Loucy (cell line): ENCODE measurements around the gene SNU13.

ENCODE experiments used
- H2AFZ ChIP-seq: fragments of 200-600 bp; sonication (generic); 2 replicates; pipeline ENCODE4 v1.6.0; 2016; ENCODE audit warnings: antibody characterized with exemption, mild to moderate bottlenecking, low read length, moderate library complexity
- H3F3A ChIP-seq: fragments of 200-600 bp; 2 replicates; pipeline ENCODE4 v1.6.0; 2016; ENCODE audit warnings: antibody characterized with exemption, low read depth, mild to moderate bottlenecking
- H3K27me3 ChIP-seq: fragments of 200-600 bp; sonication (generic); 2 replicates; pipeline ENCODE4 v1.6.1; 2014; ENCODE audit warnings: low read length, mild to moderate bottlenecking; ENCODE audit not compliant: insufficient read depth, poor library complexity, severe bottlenecking
- H3K36me3 ChIP-seq: fragments of 200-600 bp; sonication (generic); 2 replicates; pipeline ENCODE4 v1.6.1; 2016; ENCODE audit warnings: low read length; ENCODE audit not compliant: insufficient read depth
- H3K4me1 ChIP-seq: fragments of 200-600 bp; sonication (generic); 2 replicates; pipeline ENCODE4 v1.5.1; 2014; ENCODE audit warnings: low read length, mild to moderate bottlenecking; ENCODE audit not compliant: insufficient read depth, poor library complexity, severe bottlenecking
- H3K4me2 ChIP-seq: fragments of 200-600 bp; sonication (generic); 2 replicates; pipeline ENCODE4 v1.6.0; 2014; ENCODE audit warnings: antibody characterized with exemption, low read length, low read depth, mild to moderate bottlenecking; ENCODE audit not compliant: poor library complexity, severe bottlenecking
- H3K4me3 ChIP-seq: fragments of 200-600 bp; sonication (generic); 2 replicates; pipeline ENCODE4 v1.5.1; 2014; ENCODE audit warnings: low read length, mild to moderate bottlenecking, mixed read lengths; ENCODE audit not compliant: poor library complexity, severe bottlenecking
- H3K79me2 ChIP-seq: fragments of 200-600 bp; sonication (generic); 2 replicates; pipeline ENCODE4 v1.6.1; 2014; ENCODE audit warnings: low read length; ENCODE audit not compliant: insufficient read depth
- H3K9ac ChIP-seq: fragments of 200-600 bp; sonication (generic); 2 replicates; pipeline ENCODE4 v1.6.0; 2014; ENCODE audit warnings: mild to moderate bottlenecking, low read depth, low read length, moderate library complexity; ENCODE audit not compliant: poor library complexity, severe bottlenecking
- H3K9me2 ChIP-seq: fragments of 200-600 bp; sonication (generic); replicated peaks from 2 replicates; pipeline ENCODE4 v1.6.1; 2016; ENCODE audit warnings: low read depth, low read length, mixed read lengths
- H3K9me3 ChIP-seq: fragments of 200-600 bp; sonication (generic); 2 replicates; pipeline ENCODE4 v1.6.1; 2014; ENCODE audit warnings: mild to moderate bottlenecking, antibody characterized with exemption, low read length, low read depth; ENCODE audit not compliant: insufficient read depth
- H4K20me1 ChIP-seq: fragments of 200-600 bp; sonication (generic); 2 replicates; pipeline ENCODE4 v1.6.0; 2014; ENCODE audit warnings: antibody characterized with exemption, low read length, mild to moderate bottlenecking; ENCODE audit not compliant: insufficient read depth, poor library complexity, severe bottlenecking
- CTCF ChIP-seq: fragments of 200-600 bp; sonication (generic); conservative IDR thresholded peaks from 2 replicates; pipeline ENCODE4 v1.5.1; 2014; ENCODE audit warnings: mild to moderate bottlenecking, antibody characterized with exemption, low read length
- EZH2phosphoT487 ChIP-seq: fragments of 200-600 bp; IDR thresholded peaks from 2 replicates; pipeline ENCODE4 v1.6.1; 2018; ENCODE audit warnings: antibody characterized with exemption, mild to moderate bottlenecking, moderate library complexity, borderline replicate concordance

Gene SNU13

DNA sequence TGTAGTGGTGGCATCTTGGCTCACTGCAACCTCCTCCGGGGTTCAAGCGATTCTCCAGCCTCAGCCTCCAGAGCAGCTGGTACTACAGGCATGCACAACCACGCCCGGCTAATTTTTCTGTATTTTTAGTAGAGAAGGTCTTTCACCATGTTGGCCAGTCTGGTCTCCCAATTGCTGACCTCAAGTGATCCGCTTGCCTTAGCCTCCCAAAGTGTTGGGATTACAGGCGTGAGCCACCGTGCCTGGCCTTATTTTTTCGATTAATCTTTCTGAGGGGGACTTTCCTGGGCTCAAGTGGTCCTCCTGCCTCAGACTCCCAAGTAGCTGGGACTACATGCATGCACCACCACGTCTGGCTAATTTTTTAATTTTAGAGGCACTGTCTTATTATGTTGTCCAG is 5.6 kb downstream of the SNU13 start:
- Histone ChIP-seq H3K4me1 (peaks cover 7% of the 10 kb centered on the region), H3K9me3 (no peaks in the 10 kb centered on the region), H3K4me3 (peak overlapping the region; percentile 85), H3F3A (no peaks in the 10 kb centered on the region), H3K36me3 (peaks cover 23% of the 10 kb centered on the region; the same call in 1 of the 2 replicates), H4K20me1 (peaks cover 42% of the 10 kb centered on the region), H3K79me2 (peaks cover 91% of the 10 kb centered on the region), H3K27me3 (no peaks in the 10 kb centered on the region), H2AFZ (no peak overlapping the region), H3K4me2 (peak overlapping the region; percentile 69), H3K9ac (peak overlapping the region; percentile 72), H3K9me2 (no peaks in the 10 kb centered on the region)
- TF ChIP-seq EZH2phosphoT487 (no peak), CTCF (no peak)

- Histone ChIP-seq H3K9me3 (no peaks in the 10 kb centered on the region), H3K9ac (peak overlapping the region; percentile 72), H3K9me2 (no peaks in the 10 kb centered on the region), H3K36me3 (peaks cover 28% of the 10 kb centered on the region; the same call in 1 of the 2 replicates), H4K20me1 (peaks cover 42% of the 10 kb centered on the region), H3K4me2 (peak overlapping the region; percentile 69), H3K27me3 (no peaks in the 10 kb centered on the region), H3K4me1 (peaks cover 2% of the 10 kb centered on the region), H3F3A (no peaks in the 10 kb centered on the region), H3K4me3 (peak overlapping the region; percentile 85), H3K79me2 (peaks cover 87% of the 10 kb centered on the region), H2AFZ (peak overlapping the region; percentile 87; the same call in 1 of the 2 replicates)
- no peak for TF ChIP-seq EZH2phosphoT487
- no peak for TF ChIP-seq CTCF
Measured at GRCh38 chr22:41682033-41682807, 6.4 kb downstream of the SNU13 start.

DNA sequence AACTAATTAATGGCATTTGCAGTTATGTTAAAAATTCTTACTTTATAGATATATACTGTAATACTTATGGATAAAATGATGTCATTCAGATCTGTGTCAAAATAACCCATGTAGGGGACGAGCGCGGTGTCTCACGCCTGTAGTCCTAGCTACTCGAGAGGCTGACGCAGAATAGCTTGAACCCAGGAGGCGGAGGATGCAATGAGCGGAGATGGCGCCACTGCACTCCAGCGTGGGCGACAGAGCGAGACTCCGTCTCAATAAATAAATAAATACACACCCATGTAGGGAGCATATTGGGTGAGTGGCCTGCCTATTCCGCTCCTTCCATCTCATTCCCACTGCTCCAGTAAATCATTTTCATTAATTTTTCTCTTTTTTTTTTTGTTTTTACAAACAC is 7.1 kb downstream of the SNU13 start:
- H3K36me3 ChIP-seq: peaks cover 30% of the 10 kb centered on the region; the same call in 1 of the 2 replicates

More for the DNA sequence above, 7.1 kb downstream of the SNU13 start:
- H3K9ac ChIP-seq: peak overlapping the region; percentile 72
- no peaks in the 10 kb centered on the region for H3K27me3 ChIP-seq
- H3K4me3 ChIP-seq: peak overlapping the region; percentile 85
- TF ChIP-seq EZH2phosphoT487 (no peak), CTCF (no peak)
- H4K20me1 ChIP-seq: peaks cover 39% of the 10 kb centered on the region
- no peaks in the 10 kb centered on the region for H3F3A ChIP-seq
- no peak overlapping the region for H2AFZ ChIP-seq
- H3K9me3 ChIP-seq: no peaks in the 10 kb centered on the region
- no peaks in the 10 kb centered on the region for H3K4me1 ChIP-seq
- H3K4me2 ChIP-seq: peak overlapping the region; percentile 69
- no peaks in the 10 kb centered on the region for H3K9me2 ChIP-seq
- H3K79me2 ChIP-seq: peaks cover 81% of the 10 kb centered on the region
